ENCODE results near the gene PRMT2. TPM values are rescaled to one million over a fixed set of nuclear protein-coding genes. Genes with fewer than 3 reads are reported as not detected.

Gene PRMT2
- total RNA-seq, 2 experiments from 2014 or later: 54.4 to 58.2 TPM

GRCh38 chr21:46651121-46651520 lies 15.6 kb downstream of the PRMT2 start:
- intact Hi-C loops (cut with micrococcal nuclease): no loop called here
- Mint-ChIP-seq H3K4me1 (ENCODE audit: low read depth) (peaks cover 26% of the 10 kb centered on the region), H3K4me3 (no peak overlapping the region), H3K36me3 (ENCODE audit: low read depth) (peaks cover 94% of the 10 kb centered on the region), H3K9me3 (peaks cover 19% of the 10 kb centered on the region), H3K27me3 (no peaks in the 10 kb centered on the region), H3K27ac (peak overlapping the region; percentile 40)
- TF ChIP-seq, protein P1, sequence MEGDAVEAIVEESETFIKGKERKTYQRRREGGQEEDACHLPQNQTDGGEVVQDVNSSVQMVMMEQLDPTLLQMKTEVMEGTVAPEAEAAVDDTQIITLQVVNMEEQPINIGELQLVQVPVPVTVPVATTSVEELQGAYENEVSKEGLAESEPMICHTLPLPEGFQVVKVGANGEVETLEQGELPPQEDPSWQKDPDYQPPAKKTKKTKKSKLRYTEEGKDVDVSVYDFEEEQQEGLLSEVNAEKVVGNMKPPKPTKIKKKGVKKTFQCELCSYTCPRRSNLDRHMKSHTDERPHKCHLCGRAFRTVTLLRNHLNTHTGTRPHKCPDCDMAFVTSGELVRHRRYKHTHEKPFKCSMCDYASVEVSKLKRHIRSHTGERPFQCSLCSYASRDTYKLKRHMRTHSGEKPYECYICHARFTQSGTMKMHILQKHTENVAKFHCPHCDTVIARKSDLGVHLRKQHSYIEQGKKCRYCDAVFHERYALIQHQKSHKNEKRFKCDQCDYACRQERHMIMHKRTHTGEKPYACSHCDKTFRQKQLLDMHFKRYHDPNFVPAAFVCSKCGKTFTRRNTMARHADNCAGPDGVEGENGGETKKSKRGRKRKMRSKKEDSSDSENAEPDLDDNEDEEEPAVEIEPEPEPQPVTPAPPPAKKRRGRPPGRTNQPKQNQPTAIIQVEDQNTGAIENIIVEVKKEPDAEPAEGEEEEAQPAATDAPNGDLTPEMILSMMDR (IDR thresholded peaks at IDR 0.05): no peak
- ATAC-seq (no peak), DNase-seq (no peak)
- CTCF ChIA-PET: interaction anchor here (1.5 kb wide), 1 partner anchor 10 kb away, joined by 4 read pairs; no protein-coding TSS in a partner anchor
- POLR2A ChIA-PET: interaction anchor here (1.1 to 1.6 kb wide), 2 partner anchors 15 to 17 kb away, joined by 3 to 5 read pairs; partner anchors contain the start of gene PRMT2

DNA sequence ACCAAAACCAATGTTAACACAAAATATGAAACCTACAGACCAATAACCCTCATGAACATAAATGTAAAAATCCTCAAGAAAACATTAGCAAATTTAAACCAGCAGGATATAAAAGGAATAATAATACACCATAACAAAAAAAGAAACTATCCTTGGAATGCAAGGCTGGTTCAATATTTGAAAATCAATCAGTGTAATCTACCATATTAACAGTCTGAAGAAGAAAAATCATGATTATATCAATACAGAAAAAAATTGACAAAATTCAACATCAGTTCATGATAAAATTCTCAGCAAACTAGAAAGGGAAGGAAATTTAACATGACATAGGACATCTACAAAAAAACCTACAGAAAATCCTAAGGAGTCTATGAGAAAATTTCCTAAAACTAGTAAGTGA lies 19.8 kb downstream of the PRMT2 start:
- CTCF ChIA-PET: interaction anchor here (0.9 to 1.8 kb wide), 3 partner anchors 11 to 15 kb away, joined by 3 to 5 read pairs (median 3); no protein-coding TSS in a partner anchor
- intact Hi-C loops (cut with micrococcal nuclease): no loop called here
- peaks cover 25% of the 10 kb centered on the region for H3K9me3 Mint-ChIP-seq
- H3K27me3 Mint-ChIP-seq: no peaks in the 10 kb centered on the region
- H3K4me3 Mint-ChIP-seq: no peak overlapping the region
- TF ChIP-seq, protein P1 (IDR thresholded peaks at IDR 0.05): no peak
- ATAC-seq: no peak
- peaks cover 80% of the 10 kb centered on the region for H3K36me3 Mint-ChIP-seq (ENCODE audit: low read depth)
- no peak for DNase-seq
- POLR2A ChIA-PET: no interaction called here
- H3K4me1 Mint-ChIP-seq (ENCODE audit: low read depth): peaks cover 14% of the 10 kb centered on the region
- H3K27ac Mint-ChIP-seq: no peak overlapping the region

- intact Hi-C loops (cut with micrococcal nuclease): no loop called here
- no peak overlapping the region for H3K27ac Mint-ChIP-seq
- peaks cover 25% of the 10 kb centered on the region for H3K9me3 Mint-ChIP-seq
- H3K4me1 Mint-ChIP-seq (ENCODE audit: low read depth): peaks cover 16% of the 10 kb centered on the region
- DNase-seq (no peak), ATAC-seq (no peak)
- H3K4me3 Mint-ChIP-seq: no peak overlapping the region
- H3K27me3 Mint-ChIP-seq: no peaks in the 10 kb centered on the region
- POLR2A ChIA-PET: interaction anchor here (0.7 kb wide), 1 partner anchor 85 kb away, joined by 3 read pairs; no protein-coding TSS in a partner anchor
- CTCF ChIA-PET: interaction anchor here (1.3 to 1.8 kb wide), 5 partner anchors 9 to 17 kb away, joined by 3 to 5 read pairs (median 4); no protein-coding TSS in a partner anchor
- H3K36me3 Mint-ChIP-seq (ENCODE audit: low read depth): peaks cover 71% of the 10 kb centered on the region
- TF ChIP-seq, protein P1 (IDR thresholded peaks at IDR 0.05): no peak
Measured at GRCh38 chr21:46656820-46657219, 21.3 kb downstream of the PRMT2 start.

- intact Hi-C loops (cut with micrococcal nuclease): no loop called here
- peak; percentile 78 for DNase-seq
- H3K9me3 Mint-ChIP-seq: peaks cover 12% of the 10 kb centered on the region
- no peaks in the 10 kb centered on the region for H3K27me3 Mint-ChIP-seq
- peak; percentile 88 for ATAC-seq
- peak overlapping the region; percentile 29 for H3K4me3 Mint-ChIP-seq
- H3K27ac Mint-ChIP-seq: peak overlapping the region; percentile 82
- ChIA-PET CTCF (no interaction called here), POLR2A (no interaction called here)
- H3K4me1 Mint-ChIP-seq (ENCODE audit: low read depth): peaks cover 17% of the 10 kb centered on the region
- TF ChIP-seq, protein P1 (IDR thresholded peaks at IDR 0.05): no peak
- peaks cover 41% of the 10 kb centered on the region for H3K36me3 Mint-ChIP-seq (ENCODE audit: low read depth)
Measured at GRCh38 chr21:46660505-46660904, 25.0 kb downstream of the PRMT2 start.

DNA sequence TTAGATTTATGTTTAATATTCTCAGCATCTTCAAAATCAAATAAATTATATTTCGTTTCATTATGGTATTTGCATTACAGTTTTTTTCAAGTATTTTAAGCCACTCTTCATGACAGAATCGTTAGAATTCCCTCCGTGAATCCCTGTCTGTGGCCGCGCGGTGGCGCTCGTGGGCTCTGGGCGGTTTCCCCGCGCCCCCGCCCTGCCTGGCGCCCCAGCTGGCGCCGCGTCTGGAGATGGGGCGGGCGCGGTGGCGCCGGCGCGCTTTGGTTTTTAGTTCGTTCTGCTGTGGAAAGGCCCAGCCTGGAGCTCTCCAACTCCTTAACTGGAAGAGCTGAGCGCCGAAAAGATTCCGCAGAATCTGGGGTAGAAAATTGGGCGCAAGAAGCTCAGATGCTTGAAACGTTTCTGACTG lies 25.7 kb downstream of the PRMT2 start:
- TF ChIP-seq, protein P1 (IDR thresholded peaks at IDR 0.05): peak; percentile 74
- POLR2A ChIA-PET: interaction anchor here (1.4 kb wide), 1 partner anchor 40 kb away, joined by 5 read pairs; no protein-coding TSS in a partner anchor
- H3K4me3 Mint-ChIP-seq: peak overlapping the region; percentile 47
- DNase-seq (peak; percentile 53), ATAC-seq (peak; percentile 37)
- H3K4me1 Mint-ChIP-seq (ENCODE audit: low read depth): peaks cover 22% of the 10 kb centered on the region
- peak overlapping the region; percentile 34 for H3K27ac Mint-ChIP-seq
- H3K9me3 Mint-ChIP-seq: peaks cover 5% of the 10 kb centered on the region
- CTCF ChIA-PET: interaction anchor here (0.7 kb wide), 2 partner anchors 9 kb away, joined by 4 read pairs; no protein-coding TSS in a partner anchor
- no peaks in the 10 kb centered on the region for H3K27me3 Mint-ChIP-seq
- intact Hi-C loops (cut with micrococcal nuclease): no loop called here
- peaks cover 36% of the 10 kb centered on the region for H3K36me3 Mint-ChIP-seq (ENCODE audit: low read depth)
